DMS 273 treated with DMSO at 0.1 percent for 48 hours (cell line): ENCODE measurements around the gene BTBD9.

Source experiments
- DNase-seq: peaks from one replicate; lab custom pipeline; 2025; lab: John Stamatoyannopoulos, UW

The BTBD9 gene

DNA sequence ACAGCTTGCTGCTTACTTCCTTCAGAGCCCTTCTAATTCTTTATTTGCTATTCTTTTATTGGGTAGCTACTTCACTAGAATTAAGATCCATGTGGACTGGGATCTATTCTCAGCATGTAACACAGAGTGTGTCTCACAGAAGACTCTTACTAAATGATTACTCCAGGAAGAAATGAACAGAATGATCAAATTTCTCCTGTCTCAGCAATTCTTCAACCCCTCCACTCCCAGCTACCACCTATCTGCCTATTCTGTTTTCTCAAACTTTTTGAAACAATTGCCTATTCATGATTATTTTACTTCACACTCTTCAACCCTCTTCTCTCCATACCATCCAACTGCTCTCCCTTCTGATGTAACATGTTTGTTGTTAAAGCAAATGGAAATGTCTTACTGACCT, 132.6 kb downstream of the BTBD9 start:
- no peak for DNase-seq

DNA sequence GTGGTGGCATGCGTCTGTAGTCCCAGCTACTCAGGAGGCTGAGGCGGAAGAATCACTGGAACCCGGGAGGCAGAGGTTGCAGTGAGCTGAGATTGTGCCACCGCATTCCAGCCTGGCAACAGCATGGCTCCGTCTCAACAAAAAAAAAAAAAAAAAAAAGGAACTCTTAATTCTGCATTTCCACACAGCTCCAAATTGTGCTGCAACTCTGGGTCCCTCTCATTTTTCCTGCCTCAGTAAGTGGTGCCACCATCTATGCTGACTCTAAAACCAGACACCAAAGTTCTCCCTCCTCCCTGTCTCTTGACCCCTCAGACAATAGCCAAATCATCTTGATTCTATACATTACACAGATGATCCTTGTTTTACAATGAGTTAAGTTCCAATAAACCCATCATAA, 133.9 kb downstream of the BTBD9 start:
- no peak for DNase-seq

DNA sequence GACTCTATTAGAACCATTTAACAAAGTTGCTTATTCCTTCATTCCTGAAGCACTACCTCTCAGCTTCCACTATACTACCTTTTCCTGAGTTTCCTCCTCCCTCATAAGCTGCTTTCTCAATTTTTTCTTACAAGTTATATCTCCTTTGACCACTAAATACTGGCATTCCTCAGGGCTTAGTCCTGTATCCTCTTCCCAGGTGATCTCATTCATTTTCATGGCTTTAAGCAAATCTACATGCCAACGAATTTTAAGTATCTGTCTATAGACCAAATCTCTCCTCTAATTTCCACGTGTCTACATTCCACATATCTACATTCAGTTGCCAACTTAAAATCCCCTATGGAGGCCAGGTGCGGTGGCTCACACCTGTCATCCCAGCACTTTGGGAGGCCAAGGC, 134.7 kb downstream of the BTBD9 start:
- no peak for DNase-seq

DNA sequence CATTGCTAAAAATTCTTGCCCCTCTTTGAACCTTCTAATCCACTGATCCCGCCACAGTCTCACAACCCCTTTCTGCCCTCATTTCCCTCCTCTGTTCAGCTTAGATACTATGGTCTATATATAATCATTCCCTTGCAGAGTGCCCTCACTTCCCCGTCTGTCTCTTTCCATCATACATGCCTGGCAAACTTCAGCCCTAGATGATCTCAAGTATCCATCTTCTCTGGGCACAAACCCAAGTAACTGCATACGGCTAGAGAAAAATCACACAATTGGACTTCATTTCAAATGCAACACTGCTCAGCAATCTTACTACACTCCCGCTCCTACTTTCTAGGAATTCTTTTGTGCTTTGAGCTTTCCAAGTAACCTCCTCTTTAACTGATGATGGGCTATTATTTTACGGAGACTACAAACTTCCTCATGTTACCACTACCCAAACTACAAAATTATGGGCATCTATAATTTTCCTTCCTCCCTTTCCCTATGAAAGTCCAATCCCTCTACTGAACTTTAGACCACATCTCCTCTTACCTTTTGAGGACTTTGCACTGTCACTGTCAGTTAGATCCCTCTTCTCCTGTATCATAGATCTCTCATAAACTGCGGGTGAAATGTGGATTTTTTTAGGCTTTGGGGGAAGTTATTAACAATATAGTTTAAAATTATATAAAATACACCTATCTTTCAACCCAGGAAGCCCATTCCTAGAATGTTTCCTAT, 135.6 kb downstream of the BTBD9 start:
- DNase-seq, result peak; percentile 36

DNA sequence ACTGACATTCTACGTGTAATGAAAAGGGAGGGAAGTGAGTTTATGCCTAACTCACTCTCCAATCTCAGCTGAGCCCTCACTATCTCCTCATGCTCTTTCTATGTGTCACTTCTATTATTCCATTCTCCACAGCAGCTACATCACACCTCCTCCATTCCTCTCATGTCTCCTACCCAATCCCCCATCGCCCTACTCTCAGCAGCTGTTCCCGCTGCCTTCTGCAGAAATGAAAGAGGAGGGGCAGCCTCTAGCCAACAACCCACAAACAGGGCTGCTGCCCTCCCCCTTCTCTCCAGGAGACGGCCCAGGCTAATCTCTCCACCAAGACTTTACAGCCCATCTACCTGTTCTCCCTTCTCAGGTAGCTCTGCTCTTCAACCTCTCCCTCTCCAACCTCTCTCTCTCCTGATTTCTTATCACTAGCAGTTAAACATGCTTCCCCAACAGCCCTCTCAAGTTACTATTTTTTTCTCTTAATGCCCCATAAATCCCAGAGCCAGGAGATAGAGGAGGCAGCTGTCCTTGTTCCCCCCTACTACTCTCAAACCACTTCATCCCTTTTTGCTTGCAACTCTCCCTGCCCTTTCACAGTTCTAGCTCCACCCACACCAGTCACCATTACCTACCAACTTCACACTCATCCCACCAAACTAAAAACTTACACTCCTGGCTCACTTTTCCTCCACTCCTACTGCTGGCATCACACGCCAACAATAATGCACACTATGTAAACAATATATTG, 136.5 kb downstream of the BTBD9 start:
- no peak for DNase-seq

DNA sequence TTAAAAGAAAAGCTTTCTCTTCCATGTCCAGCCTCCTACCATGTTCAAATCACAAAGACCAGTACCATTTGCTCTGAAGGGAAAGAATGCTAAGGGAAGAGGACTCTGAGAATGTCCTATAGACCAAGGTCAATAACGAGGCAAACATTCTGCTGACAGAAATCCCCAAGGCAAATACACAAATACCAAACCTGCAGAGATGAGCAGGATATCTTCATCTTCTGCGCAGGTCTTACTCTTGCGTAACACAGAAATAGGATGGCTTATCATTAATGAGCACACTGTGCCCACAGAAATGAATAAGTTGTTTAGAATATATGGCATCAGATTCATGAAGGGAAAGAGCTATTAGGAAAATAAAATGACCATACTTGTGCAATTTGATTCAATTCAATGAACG, 137.3 kb downstream of the BTBD9 start:
- DNase-seq, result no peak

DNA sequence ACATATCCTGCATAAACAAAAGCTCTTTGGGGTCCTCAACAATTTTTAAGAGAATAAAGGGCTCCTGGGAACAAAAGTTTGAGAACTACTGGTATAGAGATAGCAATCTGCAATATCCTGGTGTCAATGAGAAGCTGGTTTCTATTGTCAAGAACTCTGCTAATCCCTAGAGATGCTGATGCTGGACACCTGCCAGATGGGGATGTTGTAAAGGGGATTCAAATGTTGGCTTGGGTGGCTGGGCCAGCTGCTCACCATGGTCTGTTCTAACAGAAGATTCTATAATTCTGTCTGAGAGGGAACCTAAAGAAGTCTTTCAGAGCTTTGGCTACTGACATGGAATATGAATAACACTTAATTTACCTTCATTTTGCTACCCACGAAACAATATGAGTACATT, 137.8 kb downstream of the BTBD9 start:
- peak; percentile 52 for DNase-seq

DNA sequence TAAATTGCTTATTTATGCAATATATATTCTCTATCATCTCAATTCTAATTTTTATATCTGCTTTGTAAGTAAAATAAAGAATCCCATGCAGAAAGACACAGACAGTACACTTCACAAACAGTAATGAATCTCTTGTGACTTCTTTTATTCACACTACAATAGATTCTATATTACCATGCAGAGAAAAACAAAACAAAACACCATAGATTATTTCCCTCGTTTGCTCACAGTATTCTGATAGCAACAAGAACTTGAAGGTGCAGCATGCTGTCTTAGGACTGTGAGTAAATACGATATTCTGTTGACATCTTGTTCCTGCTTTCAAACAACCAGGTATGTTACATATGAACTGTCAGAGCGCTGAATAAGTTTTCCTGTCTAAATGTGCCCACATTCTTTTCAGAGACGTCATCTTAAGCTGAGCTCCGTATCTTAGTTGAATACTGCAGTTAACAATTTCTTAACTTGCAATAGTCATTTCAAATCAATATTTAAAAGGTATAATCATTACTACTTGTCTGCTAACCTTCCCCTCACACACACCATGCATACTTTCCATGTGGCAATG, 140.1 kb downstream of the BTBD9 start:
- DNase-seq, result no peak

DNA sequence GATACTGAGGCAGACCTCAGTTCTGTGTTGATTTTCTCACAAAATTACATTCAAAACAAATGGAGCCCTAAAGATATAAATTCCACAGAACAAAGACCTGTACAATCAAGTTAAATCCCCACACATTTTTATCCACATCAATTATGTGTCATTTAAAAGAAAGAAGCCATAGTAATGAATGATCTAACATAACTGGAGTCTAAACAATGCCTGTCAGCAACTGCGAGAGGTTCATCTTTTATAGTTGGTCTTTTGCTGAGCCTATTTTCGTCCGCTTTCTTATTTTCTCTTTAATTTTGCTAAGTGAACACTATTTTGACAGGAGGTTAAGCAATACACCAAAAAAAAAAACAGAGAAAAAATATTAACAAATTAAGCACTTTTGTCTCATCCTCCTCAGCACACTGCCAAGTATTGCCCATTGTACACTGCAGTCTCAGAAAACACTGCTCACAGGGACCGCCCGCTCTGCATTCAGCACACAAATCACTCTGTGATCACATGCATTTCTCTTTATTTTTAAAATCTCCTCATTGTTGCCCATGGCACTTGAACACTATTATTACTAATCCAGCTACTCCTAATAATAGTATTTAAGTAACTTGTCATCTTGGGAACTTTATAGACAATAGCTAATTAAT, 140.8 kb downstream of the BTBD9 start:
- DNase-seq, result no peak

DNA sequence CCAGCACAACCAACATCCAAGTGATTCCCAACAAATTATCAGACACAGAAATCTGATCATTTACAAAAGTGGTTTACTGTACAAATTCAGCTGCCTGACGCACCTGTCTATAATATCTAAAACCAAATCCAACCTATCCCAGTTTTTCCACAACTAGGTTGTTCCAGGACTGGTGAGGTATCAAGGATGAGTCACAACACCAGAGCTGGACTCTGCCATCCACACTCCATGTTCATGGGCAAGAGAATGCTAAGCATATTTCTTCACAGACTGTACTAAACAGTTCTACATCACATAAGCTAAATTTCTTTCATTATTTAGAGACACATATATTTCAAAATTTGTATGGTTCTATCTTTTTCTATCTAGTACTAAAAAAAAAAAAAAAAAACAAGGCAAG, 141.6 kb downstream of the BTBD9 start:
- DNase-seq, result no peak

DNA sequence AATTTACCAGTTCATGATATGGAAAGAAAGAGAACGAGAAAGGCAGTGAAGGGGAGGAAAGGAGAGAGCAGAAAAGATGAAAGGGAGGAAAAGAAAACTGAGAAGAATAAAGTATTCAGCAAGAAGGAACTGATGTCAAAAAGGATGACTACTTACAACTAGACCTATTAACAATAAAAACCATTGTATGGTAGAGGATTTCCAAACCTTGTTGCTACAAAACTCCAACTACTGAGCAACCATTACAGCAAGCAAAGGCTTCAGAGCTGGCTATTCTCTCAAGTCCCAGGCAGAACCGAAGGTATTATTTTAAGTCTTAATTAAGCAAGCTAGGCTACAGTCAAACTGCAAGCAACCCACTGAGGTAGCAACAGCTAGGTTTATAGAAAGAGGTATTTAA, 142.2 kb downstream of the BTBD9 start:
- DNase-seq, result no peak

DNA sequence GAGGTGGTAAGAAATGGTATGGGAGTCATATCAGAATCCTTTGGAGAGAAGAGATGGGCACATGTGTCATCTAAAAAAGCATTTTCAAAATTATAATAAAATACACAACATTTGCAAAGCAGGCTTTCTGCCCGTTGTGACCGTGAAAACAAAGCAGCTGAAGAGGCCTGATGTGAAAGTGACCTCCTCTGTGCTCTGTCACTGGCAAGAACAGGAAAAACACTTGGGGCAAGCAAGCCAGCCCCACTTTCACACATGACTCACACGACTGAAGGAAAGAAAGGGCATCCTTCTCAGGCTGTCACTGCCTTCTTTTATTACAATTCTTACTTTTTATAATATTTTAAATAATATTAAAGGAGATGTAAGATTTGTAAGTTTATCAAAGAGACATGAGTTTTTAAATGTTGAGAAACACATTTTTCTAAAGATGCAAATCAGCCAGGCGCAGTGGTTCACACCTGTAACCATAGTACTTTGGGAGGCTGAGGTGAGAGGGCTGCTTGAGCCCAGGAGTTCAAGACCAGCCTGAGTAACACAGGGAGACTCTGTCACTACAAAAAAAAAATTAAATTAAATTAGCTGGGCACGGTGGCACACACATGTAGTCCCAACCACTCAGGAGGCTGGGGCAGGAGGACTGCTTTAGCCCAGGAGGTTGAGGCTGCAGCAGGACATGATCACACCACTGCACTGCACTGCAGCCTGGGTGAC, 143.7 kb downstream of the BTBD9 start:
- DNase-seq, result no peak

DNA sequence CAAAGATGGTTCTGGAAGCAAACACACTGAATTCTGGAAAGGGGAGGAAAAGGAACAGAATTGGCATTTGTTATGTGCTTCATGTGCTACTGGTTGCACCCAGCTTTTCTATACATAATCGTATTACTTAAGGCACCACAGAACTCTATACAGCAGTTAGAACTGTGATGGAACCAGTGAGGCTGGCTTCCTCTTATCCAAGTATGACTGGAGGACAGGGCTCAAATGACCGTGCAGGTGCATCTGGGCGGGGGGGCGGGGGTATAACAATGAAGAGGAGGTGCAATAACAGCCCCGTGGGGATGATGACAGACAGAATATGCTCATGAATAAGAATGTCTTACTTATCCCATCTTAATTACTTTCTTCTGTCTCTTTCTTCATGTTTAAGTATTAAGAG, 144.2 kb downstream of the BTBD9 start:
- DNase-seq, result no peak

DNA sequence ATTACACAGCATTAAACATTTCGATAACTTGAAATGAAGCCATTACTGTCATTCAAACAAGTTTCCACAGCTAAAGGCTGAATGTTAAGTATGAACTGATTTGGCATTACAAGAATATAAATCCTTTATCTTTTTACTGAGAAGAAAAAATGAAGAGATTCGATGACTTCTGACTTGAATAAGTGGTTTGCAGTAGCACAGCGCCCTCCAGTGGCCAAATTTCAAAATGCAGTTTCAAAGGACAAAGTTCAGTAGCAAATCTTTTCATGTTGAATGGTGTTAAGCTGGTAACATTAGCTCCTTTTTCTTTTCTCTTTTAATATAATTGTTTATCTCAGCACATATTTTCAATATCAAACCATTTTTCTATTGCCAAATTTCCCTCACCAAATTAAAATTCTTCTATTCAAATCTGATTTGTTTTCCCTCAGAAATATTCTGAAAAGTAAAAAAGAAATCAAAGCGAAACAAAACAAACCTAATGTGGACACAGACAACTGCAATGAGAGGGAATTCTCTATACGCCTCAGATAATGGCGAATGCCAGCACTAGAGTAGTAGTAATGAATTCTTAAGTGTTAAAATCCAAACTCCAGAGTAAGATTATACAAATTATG, 145.7 kb downstream of the BTBD9 start:
- peak; percentile 13 for DNase-seq

DNA sequence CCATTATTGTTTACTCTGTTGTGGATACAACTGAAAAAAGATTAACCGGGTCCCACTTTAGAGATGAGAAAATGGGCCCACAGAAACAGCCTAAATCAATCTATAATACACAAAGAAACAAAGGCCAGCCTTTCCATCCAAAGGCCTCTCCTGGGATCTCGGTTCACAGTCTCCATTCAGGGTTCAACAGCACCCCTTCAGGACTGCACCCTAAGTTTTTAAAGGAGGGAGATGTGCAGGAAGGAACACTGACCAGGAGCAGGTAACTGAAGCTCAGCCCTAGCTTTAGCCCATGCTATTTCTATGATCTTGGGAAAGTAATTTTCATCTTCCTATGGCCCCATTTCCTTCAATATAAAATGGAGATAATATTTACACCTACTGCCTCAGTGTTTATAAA, 147.7 kb downstream of the BTBD9 start:
- no peak for DNase-seq

DNA sequence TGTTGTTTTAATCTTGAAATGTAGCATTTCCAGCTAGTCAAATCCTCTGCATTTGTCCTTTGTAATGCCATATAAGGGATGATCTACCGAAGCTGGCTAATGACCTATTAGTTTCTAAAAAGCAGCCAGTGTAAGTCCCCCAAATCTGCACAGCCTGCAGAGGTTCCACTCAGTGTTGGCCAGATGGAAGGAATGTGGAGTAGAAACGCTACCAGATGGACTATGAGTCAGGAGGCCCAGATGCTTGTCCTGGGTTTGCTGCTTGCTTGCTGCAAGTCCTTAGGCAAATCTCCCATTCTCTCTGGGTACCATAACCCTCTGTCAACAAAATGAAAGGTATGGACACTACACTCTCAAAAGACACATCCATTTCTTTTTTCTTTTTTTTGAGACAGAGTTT, 149.8 kb downstream of the BTBD9 start:
- DNase-seq, result peak; percentile 92

DNA sequence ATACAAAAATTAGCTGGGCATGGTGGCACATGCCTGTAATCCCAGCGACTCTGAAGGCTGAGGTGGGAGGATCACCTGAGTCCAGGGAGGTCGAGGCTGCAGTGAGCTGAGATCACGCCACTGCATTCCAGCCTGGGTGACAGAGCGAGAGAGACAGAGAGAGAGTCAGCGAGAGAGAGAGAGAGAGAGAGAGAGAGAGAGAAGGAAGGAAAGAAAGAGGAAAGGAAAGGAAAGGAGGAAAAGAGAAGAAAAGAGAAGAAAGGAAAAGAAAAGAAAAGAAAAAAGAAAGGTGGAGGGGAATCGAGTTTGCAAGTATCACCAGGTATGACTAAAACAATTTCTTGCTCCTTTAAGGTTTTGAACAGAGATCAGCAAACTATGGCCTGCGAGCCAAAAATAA, 152.3 kb downstream of the BTBD9 start:
- no peak for DNase-seq

DNA sequence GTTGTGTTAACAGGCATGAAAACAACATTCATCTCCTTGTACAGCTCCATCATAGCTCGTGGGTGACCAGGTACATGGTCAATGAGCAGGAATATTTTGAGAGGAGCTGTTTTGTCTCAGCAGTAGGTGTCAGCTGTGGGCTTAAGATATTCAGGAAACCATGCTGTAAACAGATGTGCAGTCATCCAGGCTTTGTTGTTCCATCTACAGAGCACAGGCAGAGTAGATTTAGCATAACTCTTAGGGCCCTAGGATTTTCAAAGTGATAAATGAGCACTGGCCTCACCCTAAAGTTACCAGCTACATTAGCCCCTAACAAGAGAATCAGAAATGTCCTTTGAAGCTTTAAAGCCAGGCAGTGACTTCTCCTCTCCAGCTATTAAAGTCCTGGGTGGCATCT, 154.2 kb downstream of the BTBD9 start:
- DNase-seq, result no peak

DNA sequence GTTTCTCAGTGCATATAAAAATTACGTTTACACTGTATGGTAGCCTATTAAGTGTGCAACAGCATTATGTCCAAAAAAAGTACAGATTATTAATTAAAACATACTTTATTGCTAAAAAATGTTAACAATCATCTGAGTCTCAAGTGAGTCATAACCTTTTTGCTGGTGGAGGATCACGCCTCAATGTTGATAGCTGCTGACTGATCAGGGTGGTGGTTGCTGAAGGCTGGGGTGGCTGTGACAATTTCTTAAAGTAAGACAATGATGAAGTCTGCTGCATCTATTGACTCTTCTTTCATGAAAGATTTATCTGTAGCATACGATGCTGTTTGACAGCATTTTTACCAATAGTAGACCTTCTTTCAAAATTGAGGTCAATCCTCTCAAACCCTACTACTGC, 155.1 kb downstream of the BTBD9 start:
- no peak for DNase-seq

DNA sequence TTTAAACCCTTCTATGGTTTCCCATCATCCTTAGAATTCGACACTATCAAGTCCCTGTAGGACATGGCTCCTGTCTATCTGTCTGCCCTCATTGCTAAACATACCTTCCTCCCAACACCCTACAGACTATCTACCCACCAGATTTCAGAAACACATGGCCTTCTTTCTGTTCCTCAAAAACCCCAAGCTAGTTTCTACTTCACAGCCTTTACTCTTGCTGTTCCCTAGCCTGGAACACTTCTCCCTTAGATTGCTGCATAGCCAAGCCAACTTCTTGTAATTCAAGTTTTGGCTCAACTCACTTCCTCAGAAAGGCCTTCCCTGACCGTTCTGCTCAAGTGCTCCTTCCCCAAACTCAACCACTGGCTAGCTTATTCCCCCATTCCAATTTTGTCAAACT, 156.2 kb downstream of the BTBD9 start:
- DNase-seq, result no peak

DNA sequence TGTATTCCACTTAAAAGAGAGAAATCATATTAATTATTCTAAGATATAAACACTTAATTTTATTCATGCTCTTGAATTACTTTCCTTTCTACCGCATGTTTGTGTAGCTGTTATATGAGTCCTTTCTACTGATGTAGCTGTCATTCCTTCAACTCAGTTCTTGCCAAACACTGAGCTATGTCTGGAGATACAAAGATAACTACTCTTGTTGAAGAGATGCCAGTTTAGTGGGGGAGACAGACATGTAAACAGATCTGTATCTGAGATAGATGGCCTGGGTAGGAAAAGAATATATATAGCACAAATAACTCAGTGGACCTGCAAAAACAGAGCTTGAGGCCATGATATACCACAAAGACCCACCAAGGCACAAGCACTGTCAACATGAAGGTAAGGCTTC, 157.3 kb downstream of the BTBD9 start:
- no peak for DNase-seq

DNA sequence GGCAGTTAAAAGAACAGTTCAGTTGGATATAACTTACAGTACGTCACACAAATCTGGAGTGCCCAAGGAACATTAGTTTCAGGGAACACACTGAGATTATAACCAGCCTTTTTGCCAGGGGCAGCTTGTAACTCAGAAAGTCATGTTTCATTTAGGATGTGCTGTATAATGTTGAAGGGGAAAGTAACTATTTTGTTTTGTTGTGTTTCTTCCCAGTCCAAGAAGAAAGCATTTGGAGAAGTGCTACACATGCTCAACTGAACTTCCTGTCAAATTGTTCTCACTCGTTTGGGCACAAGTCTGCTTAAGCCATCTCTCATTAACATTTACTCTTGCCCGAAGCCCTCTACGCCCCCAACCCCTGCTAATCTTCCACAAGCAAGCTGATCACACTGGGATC, 157.9 kb downstream of the BTBD9 start:
- DNase-seq, result no peak
